GM12865 (cell line): ENCODE measurements around the gene SLC6A7.
A peak's percentile ranks its signal among the peaks of the same experiment; 100 is the strongest.

Source experiments
- DNase-seq: peaks from one replicate; pipeline ENCODE4 v3.0.0; 2010; ENCODE audit warnings: low read depth
- H3K4me3 ChIP-seq: 2 replicates; pipeline ENCODE4 v1.5.1; 2011; ENCODE audit warnings: mild to moderate bottlenecking, low read depth, low read length, control low read depth
- TF ChIP-seq, protein P1 (sequence below): IDR thresholded peaks from 2 replicates; pipeline ENCODE4 v1.5.1; 2011; ENCODE audit warnings: low read length, control low read depth, low read depth, inconsistent platforms; ENCODE audit not compliant: insufficient read depth; ENCODE audit errors: missing control alignments

The SLC6A7 gene

DNA sequence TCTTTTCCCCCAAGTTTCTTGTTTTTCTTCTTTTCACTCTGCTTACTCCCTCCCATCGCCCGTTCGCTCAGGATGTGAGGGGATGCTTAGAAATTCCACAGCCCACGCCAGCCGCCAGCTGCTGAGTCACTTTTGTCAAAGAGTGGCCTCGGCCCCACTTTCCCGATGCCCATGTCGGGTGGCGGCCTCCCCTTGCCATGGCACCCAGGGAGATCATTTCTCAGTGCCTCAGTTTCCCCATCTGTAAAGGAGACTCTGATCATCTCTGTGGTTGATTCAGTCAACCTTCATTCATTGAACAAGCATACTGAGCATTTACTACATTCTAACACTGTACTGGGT, 33.9 kb upstream of the SLC6A7 start:
- peak overlapping the region; percentile 33 for H3K4me3 ChIP-seq
- TF ChIP-seq, protein P1, sequence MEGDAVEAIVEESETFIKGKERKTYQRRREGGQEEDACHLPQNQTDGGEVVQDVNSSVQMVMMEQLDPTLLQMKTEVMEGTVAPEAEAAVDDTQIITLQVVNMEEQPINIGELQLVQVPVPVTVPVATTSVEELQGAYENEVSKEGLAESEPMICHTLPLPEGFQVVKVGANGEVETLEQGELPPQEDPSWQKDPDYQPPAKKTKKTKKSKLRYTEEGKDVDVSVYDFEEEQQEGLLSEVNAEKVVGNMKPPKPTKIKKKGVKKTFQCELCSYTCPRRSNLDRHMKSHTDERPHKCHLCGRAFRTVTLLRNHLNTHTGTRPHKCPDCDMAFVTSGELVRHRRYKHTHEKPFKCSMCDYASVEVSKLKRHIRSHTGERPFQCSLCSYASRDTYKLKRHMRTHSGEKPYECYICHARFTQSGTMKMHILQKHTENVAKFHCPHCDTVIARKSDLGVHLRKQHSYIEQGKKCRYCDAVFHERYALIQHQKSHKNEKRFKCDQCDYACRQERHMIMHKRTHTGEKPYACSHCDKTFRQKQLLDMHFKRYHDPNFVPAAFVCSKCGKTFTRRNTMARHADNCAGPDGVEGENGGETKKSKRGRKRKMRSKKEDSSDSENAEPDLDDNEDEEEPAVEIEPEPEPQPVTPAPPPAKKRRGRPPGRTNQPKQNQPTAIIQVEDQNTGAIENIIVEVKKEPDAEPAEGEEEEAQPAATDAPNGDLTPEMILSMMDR = no peak
- DNase-seq = no peak

DNA sequence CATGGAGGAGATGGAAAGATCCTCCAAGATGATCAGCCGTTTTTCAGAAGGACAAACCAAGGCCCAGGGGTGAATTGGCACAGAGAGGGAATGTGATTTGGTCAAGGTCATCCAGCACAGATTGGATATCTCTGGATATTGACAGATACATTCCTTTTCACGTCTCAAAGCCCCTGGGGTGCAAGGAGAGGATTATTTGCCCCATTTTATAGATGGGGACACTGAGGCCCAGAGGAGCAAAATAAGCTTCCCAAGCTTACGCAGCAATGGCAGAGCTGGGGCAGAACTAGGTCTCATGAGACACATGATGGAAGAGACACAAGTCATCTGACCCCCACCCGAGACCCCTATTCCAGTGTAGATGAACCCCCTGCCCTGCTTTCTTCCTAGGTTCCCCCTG, 33.3 kb upstream of the SLC6A7 start:
- H3K4me3 ChIP-seq = no peak overlapping the region
- no peak for DNase-seq
- TF ChIP-seq, protein P1 = no peak

DNA sequence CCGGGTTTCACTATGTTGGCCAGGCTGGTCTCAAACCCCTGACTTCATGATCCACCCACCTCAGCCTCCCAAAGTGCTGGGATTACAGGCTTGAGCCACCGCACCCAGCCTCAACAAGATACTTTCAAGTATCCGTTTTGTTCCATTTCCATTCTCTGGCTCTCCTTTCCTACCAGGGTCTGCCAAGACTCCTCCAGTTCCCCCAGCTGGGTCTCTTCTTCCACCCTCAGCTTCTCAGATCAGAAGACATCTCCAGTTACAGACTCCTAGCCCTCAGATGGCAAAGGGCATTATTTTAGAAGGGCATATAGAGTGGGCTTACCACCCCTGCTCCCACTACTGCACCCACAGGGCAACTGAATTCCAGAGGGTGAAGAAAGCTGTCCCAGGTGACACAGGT, 32.7 kb upstream of the SLC6A7 start:
- TF ChIP-seq, protein P1 = no peak
- DNase-seq = no peak
- no peak overlapping the region for H3K4me3 ChIP-seq

DNA sequence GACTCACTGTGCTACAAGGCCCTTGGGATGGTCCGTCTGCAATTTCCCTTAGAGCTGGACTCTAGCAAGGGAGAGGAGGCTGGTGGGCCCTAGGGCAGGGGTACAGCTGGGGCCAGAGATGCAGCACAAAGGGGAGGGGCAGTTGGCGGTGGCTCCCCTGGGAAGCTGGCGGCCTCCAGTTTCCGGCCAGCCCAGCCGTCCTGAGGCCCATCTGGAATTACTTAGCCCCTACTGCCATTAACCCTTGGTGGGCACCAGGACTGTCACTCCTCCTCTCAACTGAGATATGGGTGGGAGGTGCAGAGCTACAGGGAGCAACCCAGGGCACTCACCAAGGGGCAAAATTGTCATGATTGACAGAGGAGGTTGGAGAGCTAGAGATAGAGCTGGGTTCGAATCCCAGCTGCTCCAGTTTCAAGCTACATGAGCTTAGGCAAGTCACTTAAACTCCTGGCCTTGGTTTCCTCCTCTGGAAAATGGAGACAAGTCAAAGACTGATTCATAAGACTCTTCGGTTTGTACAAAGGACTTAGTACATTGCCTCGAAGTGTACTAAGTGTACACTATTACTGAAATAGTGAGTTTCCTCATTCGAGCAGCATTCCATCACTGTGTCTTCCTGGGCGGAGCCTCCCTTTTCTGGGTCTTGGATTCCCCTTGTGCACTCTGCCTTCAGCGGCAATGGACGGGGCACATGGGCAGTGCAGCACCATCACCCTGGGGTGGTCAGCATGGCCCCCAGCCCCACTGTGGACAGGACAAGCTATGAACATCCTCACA, 31.5 kb upstream of the SLC6A7 start:
- TF ChIP-seq, protein P1 = no peak
- H3K4me3 ChIP-seq = no peak overlapping the region
- DNase-seq = no peak

DNA sequence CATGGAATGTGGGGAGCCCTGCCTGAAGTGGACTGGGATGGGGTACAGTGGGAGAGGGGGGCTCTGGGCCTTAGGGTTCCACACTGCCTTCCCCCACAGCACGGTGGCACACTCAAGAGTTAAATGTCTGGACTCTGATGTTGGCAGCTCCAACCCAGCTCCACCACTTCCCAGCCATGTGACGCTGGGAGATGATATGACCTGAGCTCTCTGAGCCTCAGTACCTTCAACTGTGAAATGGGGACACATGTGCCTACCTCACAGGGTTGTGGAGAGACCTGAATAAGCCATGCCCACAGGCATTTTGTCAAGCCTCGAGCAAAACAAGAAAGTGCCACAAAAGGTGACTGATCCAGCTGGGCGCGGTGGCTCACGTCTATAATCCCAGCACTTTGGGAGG, 30.8 kb upstream of the SLC6A7 start:
- H3K4me3 ChIP-seq = no peak overlapping the region
- TF ChIP-seq, protein P1 = no peak
- no peak for DNase-seq

DNA sequence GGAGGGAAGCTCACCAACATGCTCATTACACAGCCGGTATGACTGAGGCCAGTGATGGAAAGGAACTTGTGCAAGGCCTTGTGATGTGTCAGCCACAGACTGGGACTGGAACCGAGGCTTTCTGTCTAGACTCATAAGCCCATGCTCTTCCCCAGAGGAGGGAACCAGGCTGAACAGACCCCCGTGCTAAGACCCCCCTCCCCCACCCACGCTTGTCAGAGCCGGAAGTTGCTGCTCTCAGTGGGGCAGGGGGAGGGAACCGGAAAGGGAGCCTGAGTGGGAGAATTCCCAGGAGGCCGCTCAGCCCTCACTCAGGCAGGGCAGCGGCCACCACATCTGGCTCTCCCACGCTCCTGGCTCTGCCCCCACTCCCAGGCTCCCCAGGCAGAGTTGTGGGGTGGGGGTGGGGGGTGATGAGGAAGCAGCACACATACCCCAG, 30.1 kb upstream of the SLC6A7 start:
- peak; percentile 43 for DNase-seq
- H3K4me3 ChIP-seq = no peak overlapping the region
- TF ChIP-seq, protein P1 = no peak
